HG02571 (cell line): ENCODE data around the gene RIOK1.
"Not testable (repeated sequence)": the region's sequence is repeated elsewhere in the genome, so short reads cannot be mapped to it uniquely, and the experiment has no call there.

ENCODE experiments used
- ATAC-seq: cut with Tn5 transposase; IDR thresholded peaks from one replicate; pipeline ENCODE4 v1.9.1; 2021; ENCODE audit warnings: mild to moderate bottlenecking, moderate library complexity; ENCODE audit not compliant: unreplicated experiment

The RIOK1 gene

GRCh38 chr6:7439228-7439627 lies 49.6 kb downstream of the RIOK1 start:
- ATAC-seq = no peak

DNA sequence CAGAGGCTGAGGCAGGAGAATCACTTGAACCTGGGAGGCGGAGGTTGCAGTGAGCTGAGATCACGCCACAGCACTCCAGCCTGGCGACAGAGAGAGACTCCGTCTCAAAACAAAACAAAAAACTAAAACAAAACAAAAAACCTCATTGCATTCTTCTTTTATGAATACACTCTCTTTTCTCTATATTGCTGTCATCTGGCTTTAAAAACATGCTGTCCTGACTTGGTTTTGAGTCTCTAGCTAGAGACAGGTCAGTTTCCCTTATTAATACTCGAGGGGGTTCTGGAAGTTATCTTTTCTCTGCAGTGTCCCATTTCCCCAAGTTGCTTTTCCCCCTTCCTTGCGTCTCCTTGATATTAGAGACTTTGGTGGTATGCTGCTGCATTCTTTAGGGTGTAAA lies 50.9 kb downstream of the RIOK1 start:
- no peak for ATAC-seq

- no peak for ATAC-seq
Observed at GRCh38 chr6:7441048-7441775, 51.6 kb downstream of the RIOK1 start.

- no peak for ATAC-seq
Observed at GRCh38 chr6:7442467-7442866, 52.9 kb downstream of the RIOK1 start.

DNA sequence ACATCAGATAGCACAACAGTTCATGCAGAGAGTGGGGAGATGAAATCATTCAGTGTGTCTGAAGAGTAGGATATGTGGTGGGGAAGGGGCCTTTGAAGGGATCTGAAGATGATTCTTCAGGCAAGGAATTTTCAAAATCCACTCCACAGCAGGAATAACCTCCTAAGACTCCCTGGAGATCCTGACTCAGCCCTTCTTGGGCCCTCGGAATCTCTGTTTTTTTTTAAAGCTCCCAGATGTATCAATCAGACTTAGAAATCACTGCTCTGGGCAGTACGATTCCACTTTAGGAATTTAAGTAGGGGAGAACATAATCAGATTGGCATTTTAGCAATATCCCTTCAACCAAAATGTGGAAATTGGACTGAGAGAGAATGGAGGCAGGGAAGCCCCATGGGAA lies 55.5 kb downstream of the RIOK1 start:
- no peak for ATAC-seq

GRCh38 chr6:7445885-7446461 lies 56.4 kb downstream of the RIOK1 start:
- no peak for ATAC-seq

- no peak for ATAC-seq
Observed at GRCh38 chr6:7446619-7447325, 57.2 kb downstream of the RIOK1 start.

DNA sequence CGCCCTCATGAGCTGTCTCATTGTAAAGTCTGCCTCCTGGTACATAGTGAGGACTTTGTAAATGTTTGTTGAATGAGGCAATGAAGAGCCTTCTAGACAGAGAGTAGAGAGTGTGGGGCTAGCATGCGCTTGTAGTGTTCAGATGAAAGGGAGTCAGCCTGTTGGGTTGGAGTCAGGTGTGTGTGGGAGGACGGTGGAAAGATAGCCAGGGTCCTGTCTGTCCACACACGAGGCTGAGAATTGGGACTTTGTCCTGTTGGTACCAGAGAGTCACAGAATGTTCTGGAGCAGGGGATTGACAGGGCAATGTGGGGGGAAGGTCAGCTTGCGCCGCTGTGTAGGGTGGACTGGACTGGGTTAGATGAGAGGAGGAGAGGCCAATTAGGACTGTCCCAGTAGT lies 58.6 kb downstream of the RIOK1 start:
- ATAC-seq = no peak

DNA sequence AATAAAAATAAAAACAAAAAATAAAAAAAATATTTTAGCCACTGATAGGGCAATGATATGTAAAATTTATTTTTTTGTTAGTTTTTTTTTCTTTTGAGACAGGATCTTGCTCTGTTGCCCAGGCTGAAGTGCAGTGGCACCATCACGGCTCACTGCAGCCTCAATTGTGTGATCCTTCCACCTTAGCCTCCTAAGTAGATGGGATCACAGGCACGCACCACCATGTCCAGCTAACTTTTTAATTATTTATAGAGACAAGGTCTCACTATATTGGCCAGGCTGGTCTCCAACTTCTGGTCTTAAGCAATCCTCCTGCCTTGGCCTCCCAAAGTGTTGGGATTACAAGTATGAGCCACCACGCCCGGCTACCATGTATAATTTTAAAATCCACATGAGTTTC lies 59.4 kb downstream of the RIOK1 start:
- ATAC-seq = no peak

- no peak for ATAC-seq
Observed at GRCh38 chr6:7451326-7451725, 61.7 kb downstream of the RIOK1 start.

DNA sequence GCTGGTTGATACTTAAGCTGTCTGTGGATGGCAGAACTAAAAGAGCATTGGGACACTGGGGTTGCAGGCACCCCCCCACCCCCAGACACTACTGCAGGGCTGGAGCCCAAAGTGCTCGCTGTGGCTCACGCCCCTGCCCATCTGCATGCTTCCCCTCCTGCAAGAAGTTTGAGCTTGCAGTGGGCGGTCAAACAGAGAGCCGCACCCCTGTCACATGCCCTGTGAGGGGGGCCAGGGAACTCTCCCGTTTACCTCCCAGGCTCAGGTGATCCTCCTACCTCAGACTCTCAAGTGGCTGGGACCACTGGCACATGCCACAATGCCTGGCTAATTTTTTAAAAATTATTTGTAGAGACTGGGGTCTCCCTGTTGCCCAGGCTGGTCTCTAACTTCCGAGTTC lies 63.3 kb downstream of the RIOK1 start:
- ATAC-seq = no peak

GRCh38 chr6:7454696-7455358 lies 65.2 kb downstream of the RIOK1 start:
- no peak for ATAC-seq

DNA sequence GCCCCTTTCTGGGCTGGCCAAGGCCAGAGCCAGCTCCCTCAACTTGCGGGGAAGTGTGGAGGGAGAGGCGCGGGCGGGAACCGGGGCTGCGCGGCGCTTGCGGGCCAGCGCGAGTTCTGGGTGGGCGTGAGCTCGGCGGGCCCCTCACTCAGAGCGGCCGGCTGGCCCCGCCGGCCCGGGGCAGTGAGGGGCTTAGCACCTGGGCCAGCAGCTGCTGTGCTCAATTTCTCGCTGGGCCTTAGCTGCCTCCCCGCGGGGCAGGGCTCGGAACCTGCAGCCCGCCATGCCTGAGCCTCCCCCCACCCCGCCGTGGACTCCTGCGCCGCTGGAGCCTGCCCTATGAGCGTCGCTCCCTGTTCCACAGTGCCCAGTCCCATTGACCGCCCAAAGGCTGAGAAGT lies 66.7 kb downstream of the RIOK1 start:
- ATAC-seq = not testable (repeated sequence)

GRCh38 chr6:7461416-7461815 lies 71.8 kb downstream of the RIOK1 start:
- ATAC-seq = no peak

GRCh38 chr6:7463785-7464184 lies 74.2 kb downstream of the RIOK1 start:
- ATAC-seq = no peak

- no peak for ATAC-seq
Observed at GRCh38 chr6:7467007-7467897, 77.6 kb downstream of the RIOK1 start.
